WTC11 (cell line): ENCODE data around the gene SLC49A3. TPM values are rescaled to one million over a fixed set of nuclear protein-coding genes. Genes with fewer than 3 reads are reported as not detected.
A peak's percentile ranks its signal among the peaks of the same experiment; 100 is the strongest.

ENCODE experiments used
- ATAC-seq: fragments of 200-7000 bp; cut with Tn5 transposase; 2 replicates; pipeline ENCODE4 v1.10.0; 2021; ENCODE audit warnings: mild to moderate bottlenecking, moderate library complexity
- CTCF ChIA-PET: fragments of 300-600 bp; sonication (Branson Sonifier 250); formaldehyde crosslinking; loops from one replicate; lab custom pipeline; 2021; ENCODE audit warnings: antibody characterized with exemption; lab: Charles Lee
- POLR2A ChIA-PET: fragments of 350-600 bp; sonication (Branson Sonifier 250); formaldehyde crosslinking; loops from one replicate; lab custom pipeline; 2021; ENCODE audit warnings: antibody characterized with exemption; lab: Charles Lee
- DNase-seq: peaks from one replicate; pipeline ENCODE4 v3.0.0; 2021; ENCODE audit warnings: low spot score
- H3K27ac Mint-ChIP-seq: 2 replicates; pipeline ENCODE4 v1.8.0; 2021; ENCODE audit warnings: mixed read lengths
- H3K27me3 Mint-ChIP-seq: 2 replicates; pipeline ENCODE4 v1.8.0; 2021; ENCODE audit warnings: low read depth, mild to moderate bottlenecking, moderate library complexity, mixed read lengths
- H3K36me3 Mint-ChIP-seq: 2 replicates; pipeline ENCODE4 v1.8.0; 2021; ENCODE audit warnings: mixed read lengths
- H3K4me1 Mint-ChIP-seq: 2 replicates; pipeline ENCODE4 v1.8.0; 2022; ENCODE audit warnings: mixed read lengths
- H3K4me3 Mint-ChIP-seq: 2 replicates; pipeline ENCODE4 v1.8.0; 2021; ENCODE audit warnings: mild to moderate bottlenecking, moderate library complexity, mixed read lengths
- H3K9me3 Mint-ChIP-seq: 2 replicates; pipeline ENCODE4 v1.8.0; 2021; ENCODE audit warnings: mixed read lengths
- AFF4 ChIP-seq: sonication (generic); formaldehyde crosslinking; IDR thresholded peaks from 2 replicates; pipeline ENCODE4 v1.8.1; 2023; ENCODE audit warnings: mild to moderate bottlenecking, missing genetic modification reagents, borderline replicate concordance
- ATF1 ChIP-seq: sonication (generic); formaldehyde crosslinking; IDR thresholded peaks from 2 replicates; pipeline ENCODE4 v1.8.1; 2023; ENCODE audit warnings: mild to moderate bottlenecking, moderate library complexity, missing genetic modification reagents
- CREM ChIP-seq: sonication (generic); formaldehyde crosslinking; IDR thresholded peaks from 2 replicates; pipeline ENCODE4 v1.8.1; 2022; ENCODE audit warnings: mild to moderate bottlenecking, missing genetic modification reagents, moderate library complexity
- EMX1 ChIP-seq: fragments of 250-450 bp; sonication (Bioruptor Pico); IDR thresholded peaks from 2 replicates; pipeline ENCODE4 v1.8.0; 2021; ENCODE audit warnings: mild to moderate bottlenecking
- ETV6 ChIP-seq: sonication (generic); formaldehyde crosslinking; IDR thresholded peaks from 2 replicates; pipeline ENCODE4 v1.8.1; 2022; ENCODE audit warnings: mild to moderate bottlenecking, missing genetic modification reagents
- GABPB1 ChIP-seq: sonication (generic); formaldehyde crosslinking; IDR thresholded peaks from 2 replicates; pipeline ENCODE4 v1.8.1; 2023; ENCODE audit warnings: mild to moderate bottlenecking, missing genetic modification reagents
- GTF2I ChIP-seq: fragments of 250-450 bp; sonication (Bioruptor Pico); conservative IDR thresholded peaks from 2 replicates; pipeline ENCODE4 v1.4.0; 2021; ENCODE audit warnings: mild to moderate bottlenecking
- RELA ChIP-seq: sonication (generic); formaldehyde crosslinking; IDR thresholded peaks from 2 replicates; pipeline ENCODE4 v1.8.1; 2022; ENCODE audit warnings: missing genetic modification reagents, mild to moderate bottlenecking, borderline replicate concordance
- RORB ChIP-seq: fragments of 250-450 bp; sonication (Bioruptor Pico); IDR thresholded peaks from 2 replicates; pipeline ENCODE4 v1.9.0; 2021; ENCODE audit warnings: mild to moderate bottlenecking
- SMAD4 ChIP-seq: sonication (generic); formaldehyde crosslinking; IDR thresholded peaks from 2 replicates; pipeline ENCODE4 v1.8.0; 2022; ENCODE audit warnings: mild to moderate bottlenecking, missing genetic modification reagents
- SP1 ChIP-seq: sonication (generic); formaldehyde crosslinking; conservative IDR thresholded peaks from 2 replicates; pipeline ENCODE4 v1.8.1; 2022; ENCODE audit warnings: missing genetic modification reagents
- TEAD1 ChIP-seq: sonication (generic); formaldehyde crosslinking; IDR thresholded peaks from 2 replicates; pipeline ENCODE4 v1.8.0; 2022; ENCODE audit warnings: mild to moderate bottlenecking, missing genetic modification reagents
- ZMAT4 ChIP-seq: fragments of 250-450 bp; sonication (Bioruptor Pico); IDR thresholded peaks from 2 replicates; pipeline ENCODE4 v1.9.0; 2021; ENCODE audit warnings: mild to moderate bottlenecking
- ZNF423 ChIP-seq: fragments of 250-450 bp; sonication (Bioruptor Pico); IDR thresholded peaks from 2 replicates; pipeline ENCODE4 v2.1.2; 2022; ENCODE audit warnings: mild to moderate bottlenecking, moderate library complexity
- ZNF671 ChIP-seq: fragments of 250-450 bp; sonication (Bioruptor Pico); IDR thresholded peaks from 2 replicates; pipeline ENCODE4 v1.8.0; 2021; ENCODE audit warnings: mild to moderate bottlenecking
- ZSCAN18 ChIP-seq: fragments of 250-450 bp; sonication (Bioruptor Pico); IDR thresholded peaks from 2 replicates; pipeline ENCODE4 v2.1.2; 2022; ENCODE audit warnings: mild to moderate bottlenecking, moderate library complexity
- total RNA-seq: library from RNA; stranded (reverse); gene quantifications from 3 replicates; pipeline ENCODE4 v1.2.3, GENCODE V29; 2021
- TF ChIP-seq, protein P1 (sequence below): sonication (generic); formaldehyde crosslinking; conservative IDR thresholded peaks from 2 replicates; pipeline ENCODE4 v1.8.1; 2022; ENCODE audit warnings: mild to moderate bottlenecking, missing genetic modification reagents
- TF ChIP-seq, protein P2 (sequence below): sonication (generic); formaldehyde crosslinking; IDR thresholded peaks from 2 replicates; pipeline ENCODE4 v1.8.1; 2023; ENCODE audit warnings: mild to moderate bottlenecking, moderate library complexity, missing genetic modification reagents
- TF ChIP-seq, protein P3 (sequence below): fragments of 250-450 bp; sonication (Bioruptor Pico); IDR thresholded peaks from 2 replicates; pipeline ENCODE4 v1.8.0; 2021; ENCODE audit warnings: mild to moderate bottlenecking
- TF ChIP-seq, protein P4 (sequence below): sonication (generic); formaldehyde crosslinking; IDR thresholded peaks from 2 replicates; pipeline ENCODE4 v1.8.1; 2023; ENCODE audit warnings: mild to moderate bottlenecking, missing genetic modification reagents, moderate library complexity
- TF ChIP-seq, protein P5 (sequence below): sonication (generic); formaldehyde crosslinking; IDR thresholded peaks from 2 replicates; pipeline ENCODE4 v1.8.1; 2023; ENCODE audit warnings: mild to moderate bottlenecking, missing genetic modification reagents

The SLC49A3 gene
- total RNA-seq, 1 experiment from 2014 or later = 5.8 TPM

GRCh38 chr4:649293-649625, 39.7 kb downstream of the SLC49A3 start:
- H3K9me3 Mint-ChIP-seq = no peaks in the 10 kb centered on the region
- no peak overlapping the region for H3K4me3 Mint-ChIP-seq
- H3K4me1 Mint-ChIP-seq = 0 out of 2 replicates have a peak, but pooled peaks cover 4% of the 10 kb centered on the region
- no peaks in the 10 kb centered on the region for H3K36me3 Mint-ChIP-seq
- DNase-seq = no peak
- ChIA-PET POLR2A (no interaction called here), CTCF (interaction anchor here (2.3 kb wide), 1 partner anchor 34 kb away, joined by 9 read pairs; no protein-coding TSS in a partner anchor)
- H3K27me3 Mint-ChIP-seq = peaks cover 3% of the 10 kb centered on the region; the same call in 1 of the 2 replicates
- ATAC-seq = no peak
- TF ChIP-seq, protein P1, sequence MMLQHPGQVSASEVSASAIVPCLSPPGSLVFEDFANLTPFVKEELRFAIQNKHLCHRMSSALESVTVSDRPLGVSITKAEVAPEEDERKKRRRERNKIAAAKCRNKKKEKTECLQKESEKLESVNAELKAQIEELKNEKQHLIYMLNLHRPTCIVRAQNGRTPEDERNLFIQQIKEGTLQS (CRISPR knock-in tag) = no peak
- TF ChIP-seq CREM (CRISPR knock-in tag) (no peak), ETV6 (no peak), SP1 (CRISPR knock-in tag) (no peak), SMAD4 (no peak), RELA (CRISPR knock-in tag) (no peak), AFF4 (CRISPR knock-in tag) (no peak), GTF2I (CRISPR knock-in tag) (no peak), ZMAT4 (CRISPR knock-in tag) (no peak)
- TF ChIP-seq, protein P2, sequence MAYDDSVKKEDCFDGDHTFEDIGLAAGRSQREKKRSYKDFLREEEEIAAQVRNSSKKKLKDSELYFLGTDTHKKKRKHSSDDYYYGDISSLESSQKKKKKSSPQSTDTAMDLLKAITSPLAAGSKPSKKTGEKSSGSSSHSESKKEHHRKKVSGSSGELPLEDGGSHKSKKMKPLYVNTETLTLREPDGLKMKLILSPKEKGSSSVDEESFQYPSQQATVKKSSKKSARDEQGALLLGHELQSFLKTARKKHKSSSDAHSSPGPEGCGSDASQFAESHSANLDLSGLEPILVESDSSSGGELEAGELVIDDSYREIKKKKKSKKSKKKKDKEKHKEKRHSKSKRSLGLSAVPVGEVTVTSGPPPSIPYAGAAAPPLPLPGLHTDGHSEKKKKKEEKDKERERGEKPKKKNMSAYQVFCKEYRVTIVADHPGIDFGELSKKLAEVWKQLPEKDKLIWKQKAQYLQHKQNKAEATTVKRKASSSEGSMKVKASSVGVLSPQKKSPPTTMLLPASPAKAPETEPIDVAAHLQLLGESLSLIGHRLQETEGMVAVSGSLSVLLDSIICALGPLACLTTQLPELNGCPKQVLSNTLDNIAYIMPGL (CRISPR knock-in tag) = no peak
- no peak overlapping the region for H3K27ac Mint-ChIP-seq

DNA sequence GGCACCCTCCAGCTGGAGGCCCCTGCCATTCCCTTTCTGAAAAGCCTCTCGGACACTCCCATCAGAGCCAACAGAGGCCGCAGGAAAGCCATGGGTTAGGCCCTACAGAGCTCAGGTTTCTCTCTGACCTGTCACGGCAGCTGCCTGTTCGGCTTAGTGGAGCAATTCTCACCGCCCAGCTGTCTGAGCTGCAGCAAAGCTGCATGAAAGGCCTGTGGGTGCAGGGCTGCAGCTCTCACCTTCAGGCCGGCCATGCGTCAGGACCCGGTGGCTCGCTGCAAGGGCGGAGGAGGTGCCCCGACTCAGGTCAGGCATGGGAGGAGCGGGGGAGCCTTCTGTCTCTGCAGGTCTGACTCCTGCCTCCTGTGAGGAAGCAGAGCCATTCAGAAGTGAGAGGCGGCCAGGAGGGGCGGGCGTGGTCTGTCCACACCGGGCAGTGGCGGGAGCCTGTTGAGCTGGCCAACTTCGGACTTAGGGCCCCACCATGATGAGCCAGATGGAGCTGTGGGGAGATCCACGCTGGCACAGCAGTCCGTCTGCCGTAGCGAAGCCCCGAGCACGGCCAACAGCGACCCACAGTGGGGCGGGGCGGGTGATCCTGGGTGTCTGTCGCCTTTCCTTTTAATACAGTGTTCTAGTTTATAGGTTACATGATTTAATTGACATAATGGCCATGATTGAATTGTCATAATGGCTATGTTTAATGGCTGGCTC, 40.2 kb downstream of the SLC49A3 start:
- H3K36me3 Mint-ChIP-seq = no peaks in the 10 kb centered on the region
- ATAC-seq (peak; percentile 54), DNase-seq (no peak)
- 0 out of 2 replicates have a peak, but pooled peaks cover 4% of the 10 kb centered on the region for H3K4me1 Mint-ChIP-seq
- H3K4me3 Mint-ChIP-seq = no peak overlapping the region
- TF ChIP-seq EMX1 (no peak), GTF2I (CRISPR knock-in tag) (no peak), ETV6 (no peak), TEAD1 (CRISPR knock-in tag) (no peak), ZSCAN18 (CRISPR knock-in tag) (no peak), GABPB1 (no peak), RORB (CRISPR knock-in tag) (no peak), ATF1 (CRISPR knock-in tag) (no peak), ZNF423 (no peak), ZNF671 (CRISPR knock-in tag) (no peak)
- TF ChIP-seq, protein P3, sequence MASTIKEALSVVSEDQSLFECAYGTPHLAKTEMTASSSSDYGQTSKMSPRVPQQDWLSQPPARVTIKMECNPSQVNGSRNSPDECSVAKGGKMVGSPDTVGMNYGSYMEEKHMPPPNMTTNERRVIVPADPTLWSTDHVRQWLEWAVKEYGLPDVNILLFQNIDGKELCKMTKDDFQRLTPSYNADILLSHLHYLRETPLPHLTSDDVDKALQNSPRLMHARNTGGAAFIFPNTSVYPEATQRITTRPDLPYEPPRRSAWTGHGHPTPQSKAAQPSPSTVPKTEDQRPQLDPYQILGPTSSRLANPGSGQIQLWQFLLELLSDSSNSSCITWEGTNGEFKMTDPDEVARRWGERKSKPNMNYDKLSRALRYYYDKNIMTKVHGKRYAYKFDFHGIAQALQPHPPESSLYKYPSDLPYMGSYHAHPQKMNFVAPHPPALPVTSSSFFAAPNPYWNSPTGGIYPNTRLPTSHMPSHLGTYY (CRISPR knock-in tag) = no peak
- TF ChIP-seq, protein P4, sequence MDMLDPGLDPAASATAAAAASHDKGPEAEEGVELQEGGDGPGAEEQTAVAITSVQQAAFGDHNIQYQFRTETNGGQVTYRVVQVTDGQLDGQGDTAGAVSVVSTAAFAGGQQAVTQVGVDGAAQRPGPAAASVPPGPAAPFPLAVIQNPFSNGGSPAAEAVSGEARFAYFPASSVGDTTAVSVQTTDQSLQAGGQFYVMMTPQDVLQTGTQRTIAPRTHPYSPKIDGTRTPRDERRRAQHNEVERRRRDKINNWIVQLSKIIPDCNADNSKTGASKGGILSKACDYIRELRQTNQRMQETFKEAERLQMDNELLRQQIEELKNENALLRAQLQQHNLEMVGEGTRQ (CRISPR knock-in tag) = no peak
- TF ChIP-seq, protein P5, sequence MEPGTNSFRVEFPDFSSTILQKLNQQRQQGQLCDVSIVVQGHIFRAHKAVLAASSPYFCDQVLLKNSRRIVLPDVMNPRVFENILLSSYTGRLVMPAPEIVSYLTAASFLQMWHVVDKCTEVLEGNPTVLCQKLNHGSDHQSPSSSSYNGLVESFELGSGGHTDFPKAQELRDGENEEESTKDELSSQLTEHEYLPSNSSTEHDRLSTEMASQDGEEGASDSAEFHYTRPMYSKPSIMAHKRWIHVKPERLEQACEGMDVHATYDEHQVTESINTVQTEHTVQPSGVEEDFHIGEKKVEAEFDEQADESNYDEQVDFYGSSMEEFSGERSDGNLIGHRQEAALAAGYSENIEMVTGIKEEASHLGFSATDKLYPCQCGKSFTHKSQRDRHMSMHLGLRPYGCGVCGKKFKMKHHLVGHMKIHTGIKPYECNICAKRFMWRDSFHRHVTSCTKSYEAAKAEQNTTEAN = no peak
- no peaks in the 10 kb centered on the region for H3K9me3 Mint-ChIP-seq
- no peak overlapping the region for H3K27ac Mint-ChIP-seq
- peaks cover 3% of the 10 kb centered on the region; the same call in 1 of the 2 replicates for H3K27me3 Mint-ChIP-seq
- POLR2A ChIA-PET = no interaction called here
- CTCF ChIA-PET = interaction anchor here (1.1 to 2.3 kb wide), 3 partner anchors 25 to 46 kb away, joined by 3 to 9 read pairs (median 9); partner anchors contain the start of genes ATP5ME and MYL5
